ENCODE results near the gene CFAP77.

CFAP77 gene

GRCh38 chr9:132406554-132407122, 3.4 kb upstream of the CFAP77 start, which contains the start of gene TTF1:
TTF1 (minus strand) TSS chr9:132406840; CDS start chr9:132402821, 4,019 bp downstream.
- peak within 1 kb of the TSS; percentile 84 for H3K4me3 ChIP-seq (ENCODE audit: low read depth, low read length)
- peak; percentile 9 for DNase-seq (ENCODE audit: low read depth, low spot score)
- ChIA-PET POLR2A (no interaction called here), CTCF (interaction anchor here (0.9 kb wide), 1 partner anchor 18 kb away, joined by 3 read pairs; no protein-coding TSS in a partner anchor)
- no peak for TF ChIP-seq CTCF (IDR thresholded peaks at IDR 0.05; ENCODE audit: insufficient read depth, low read length, missing control alignments)

DNA sequence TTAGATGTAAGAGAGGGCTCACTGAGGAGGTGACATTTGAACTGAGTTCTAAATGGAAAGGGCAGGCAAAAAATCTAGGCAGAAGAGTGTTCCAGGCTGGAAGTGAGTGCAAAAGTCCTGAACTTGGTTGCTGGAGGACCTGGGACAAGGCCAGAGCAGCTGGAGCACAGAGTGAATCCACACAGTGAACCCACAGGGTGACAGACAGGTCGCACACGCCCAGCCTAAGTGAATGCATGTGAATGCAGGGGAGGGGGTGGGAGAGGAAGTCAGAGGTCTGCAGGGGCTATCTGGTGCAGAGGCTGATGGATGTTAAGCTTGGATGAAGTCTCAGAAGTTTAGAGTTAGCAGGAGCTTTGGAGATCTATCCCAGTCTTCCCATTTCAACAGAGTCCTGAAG, 2.8 kb upstream of the CFAP77 start:
- TF ChIP-seq CTCF (IDR thresholded peaks at IDR 0.05; ENCODE audit: insufficient read depth, low read length, missing control alignments): no peak
- CTCF ChIA-PET: interaction anchor here (0.9 kb wide), 1 partner anchor 18 kb away, joined by 3 read pairs; no protein-coding TSS in a partner anchor
- no peak for DNase-seq (ENCODE audit: low read depth, low spot score)
- POLR2A ChIA-PET: no interaction called here
- H3K4me3 ChIP-seq (ENCODE audit: low read depth, low read length): no peak overlapping the region

DNA sequence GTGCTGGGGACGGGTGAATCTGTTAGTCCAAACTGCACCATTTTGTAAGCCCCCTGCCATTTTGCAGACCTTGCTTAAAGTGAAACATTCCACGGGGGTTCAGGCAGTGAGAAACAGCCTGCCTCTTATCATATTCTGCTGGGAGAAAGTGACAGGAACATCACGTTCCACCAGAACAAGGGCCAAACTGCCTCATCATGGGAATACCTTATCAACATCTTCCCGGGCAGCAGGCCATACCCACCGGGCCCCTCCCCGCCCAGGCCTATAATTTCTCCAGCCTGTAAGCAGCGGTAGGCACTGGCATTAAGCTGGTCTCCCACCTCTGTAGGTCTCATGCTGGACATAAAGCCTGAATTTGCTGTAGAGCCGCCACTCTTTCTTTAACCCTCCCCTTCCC, 1.5 kb upstream of the CFAP77 start:
- no peak overlapping the region for H3K4me3 ChIP-seq (ENCODE audit: low read depth, low read length)
- no peak for TF ChIP-seq CTCF (IDR thresholded peaks at IDR 0.05; ENCODE audit: insufficient read depth, low read length, missing control alignments)
- POLR2A ChIA-PET: no interaction called here
- no peak for DNase-seq (ENCODE audit: low read depth, low spot score)
- CTCF ChIA-PET: no interaction called here

DNA sequence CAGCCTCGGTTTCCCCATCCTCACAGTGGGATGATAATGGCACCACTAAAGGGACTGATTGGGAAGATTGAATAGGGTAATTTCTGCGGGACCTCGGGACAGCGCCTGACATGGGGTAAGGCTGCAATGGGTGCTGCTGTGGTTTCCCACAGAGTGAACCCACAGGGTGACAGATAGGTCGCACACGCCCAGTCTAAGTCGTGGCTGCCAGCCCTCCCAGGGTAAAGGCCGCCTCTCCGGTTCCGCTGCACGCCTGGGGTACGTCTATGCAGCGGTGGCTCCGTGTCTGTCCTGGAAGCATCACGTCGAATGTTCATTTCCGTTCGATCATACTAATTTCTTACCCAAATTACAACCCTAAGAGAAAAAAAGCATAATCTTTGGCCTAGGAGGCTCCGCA, 631 bp downstream of the CFAP77 start:
- ChIA-PET POLR2A (no interaction called here), CTCF (interaction anchor here (0.6 to 1.6 kb wide), 8 partner anchors 12 to 489 kb away, joined by 3 to 6 read pairs (median 4); no protein-coding TSS in a partner anchor)
- no peak for DNase-seq (ENCODE audit: low read depth, low spot score)
- no peak for TF ChIP-seq CTCF (IDR thresholded peaks at IDR 0.05; ENCODE audit: insufficient read depth, low read length, missing control alignments)
- H3K4me3 ChIP-seq (ENCODE audit: low read depth, low read length): peak overlapping the region; percentile 58

- no peak overlapping the region; the same call in 1 of the 2 replicates for H3K4me3 ChIP-seq (ENCODE audit: low read depth, low read length)
- POLR2A ChIA-PET: no interaction called here
- no peak for DNase-seq (ENCODE audit: low read depth, low spot score)
- CTCF ChIA-PET: interaction anchor here (0.6 to 1.6 kb wide), 7 partner anchors 12 to 488 kb away, joined by 3 to 6 read pairs (median 4); no protein-coding TSS in a partner anchor
- peak; percentile 42 for TF ChIP-seq CTCF (IDR thresholded peaks at IDR 0.05; ENCODE audit: insufficient read depth, low read length, missing control alignments)
Observed at GRCh38 chr9:132411091-132411508, 1.1 kb downstream of the CFAP77 start.

- H3K4me3 ChIP-seq (ENCODE audit: low read depth, low read length): no peak overlapping the region
- no peak for DNase-seq (ENCODE audit: low read depth, low spot score)
- ChIA-PET POLR2A (no interaction called here), CTCF (interaction anchor here (0.7 to 4.1 kb wide), 12 partner anchors 10 to 560 kb away, joined by 3 to 37 read pairs (median 4); no protein-coding TSS in a partner anchor)
- peak; percentile 53 for TF ChIP-seq CTCF (IDR thresholded peaks at IDR 0.05; ENCODE audit: insufficient read depth, low read length, missing control alignments)
Observed at GRCh38 chr9:132412089-132412488, 2.1 kb downstream of the CFAP77 start.

Measured in AG04449 (cell line).